ENCODE measurements around the gene ACAP1.
A peak's percentile ranks its signal among the peaks of the same experiment; 100 is the strongest.

The ACAP1 gene, protein sequence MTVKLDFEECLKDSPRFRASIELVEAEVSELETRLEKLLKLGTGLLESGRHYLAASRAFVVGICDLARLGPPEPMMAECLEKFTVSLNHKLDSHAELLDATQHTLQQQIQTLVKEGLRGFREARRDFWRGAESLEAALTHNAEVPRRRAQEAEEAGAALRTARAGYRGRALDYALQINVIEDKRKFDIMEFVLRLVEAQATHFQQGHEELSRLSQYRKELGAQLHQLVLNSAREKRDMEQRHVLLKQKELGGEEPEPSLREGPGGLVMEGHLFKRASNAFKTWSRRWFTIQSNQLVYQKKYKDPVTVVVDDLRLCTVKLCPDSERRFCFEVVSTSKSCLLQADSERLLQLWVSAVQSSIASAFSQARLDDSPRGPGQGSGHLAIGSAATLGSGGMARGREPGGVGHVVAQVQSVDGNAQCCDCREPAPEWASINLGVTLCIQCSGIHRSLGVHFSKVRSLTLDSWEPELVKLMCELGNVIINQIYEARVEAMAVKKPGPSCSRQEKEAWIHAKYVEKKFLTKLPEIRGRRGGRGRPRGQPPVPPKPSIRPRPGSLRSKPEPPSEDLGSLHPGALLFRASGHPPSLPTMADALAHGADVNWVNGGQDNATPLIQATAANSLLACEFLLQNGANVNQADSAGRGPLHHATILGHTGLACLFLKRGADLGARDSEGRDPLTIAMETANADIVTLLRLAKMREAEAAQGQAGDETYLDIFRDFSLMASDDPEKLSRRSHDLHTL

GRCh38 chr17:7336240-7337175, at the start of gene ACAP1:
ACAP1 (plus strand) TSS chr17:7336529; CDS start chr17:7336735, 206 bp downstream.
- H3K36me3 Mint-ChIP-seq = peaks cover 14 to 26% of the 10 kb centered on the region in 2 donors
- DNase-seq (peak; percentile 57), ATAC-seq (replicated peaks) (peak; percentile 94 to 96)
- H3K4me1 Mint-ChIP-seq = peaks cover 37 to 65% of the 10 kb centered on the region in 2 donors
- peak within 1 kb of the TSS; percentile 91 for H3K27ac Mint-ChIP-seq
- H3K27me3 Mint-ChIP-seq = no peaks in the 10 kb centered on the region
- H3K4me3 Mint-ChIP-seq = peak within 1 kb of the TSS; percentile 92 to 94
- H3K9me3 Mint-ChIP-seq = no peaks in the 10 kb centered on the region

DNA sequence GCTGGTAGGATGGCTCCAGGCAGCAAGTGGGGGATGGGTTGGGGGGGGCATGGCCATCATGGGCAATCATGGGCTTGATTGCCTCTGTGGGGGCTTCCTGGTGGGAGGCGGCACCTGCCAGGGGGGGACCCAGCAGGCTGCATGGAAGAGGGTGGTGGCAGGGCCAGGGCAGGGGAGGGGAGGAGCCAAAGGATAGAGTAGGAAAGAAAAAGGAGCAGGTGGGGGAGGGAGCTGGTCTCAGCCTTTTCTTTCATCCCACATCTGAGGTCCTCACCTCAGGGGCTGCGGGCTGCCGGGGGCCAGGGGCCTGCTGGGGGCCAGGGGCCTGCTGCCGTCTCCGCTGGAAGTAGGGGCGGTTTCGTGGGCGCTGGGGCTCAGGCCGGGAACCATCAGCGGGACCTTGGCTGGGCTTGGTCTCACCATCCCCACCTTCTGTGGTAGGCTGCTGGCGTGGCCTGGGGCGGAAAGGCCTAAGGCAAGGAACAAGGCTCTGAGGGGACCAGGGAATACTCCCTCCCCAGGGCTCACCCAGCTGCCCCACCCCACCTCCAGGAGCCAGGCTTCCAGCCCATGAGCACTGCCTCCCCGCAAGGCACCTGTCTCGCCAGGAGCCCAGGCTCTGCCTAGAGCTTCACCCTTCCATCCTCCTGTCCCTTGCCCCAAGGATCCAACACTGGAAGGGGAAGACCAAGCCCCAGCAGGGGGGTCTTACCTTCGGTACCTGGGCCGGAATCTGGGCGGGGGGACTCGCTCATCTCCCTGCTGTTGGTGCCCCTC, 46.9 kb upstream of the ACAP1 start:
- DNase-seq = no peak
- no peaks in the 10 kb centered on the region for H3K9me3 Mint-ChIP-seq
- peaks cover 55 to 75% of the 10 kb centered on the region in 2 donors for H3K27me3 Mint-ChIP-seq
- H3K36me3 Mint-ChIP-seq = no peaks in the 10 kb centered on the region
- H3K4me3 Mint-ChIP-seq = no peak overlapping the region
- peaks cover 0 to 3% of the 10 kb centered on the region in 2 donors for H3K4me1 Mint-ChIP-seq
- no peak overlapping the region for H3K27ac Mint-ChIP-seq
- no peak for ATAC-seq (replicated peaks)

- H3K9me3 Mint-ChIP-seq = no peaks in the 10 kb centered on the region
- no peak overlapping the region for H3K27ac Mint-ChIP-seq
- H3K36me3 Mint-ChIP-seq = no peaks in the 10 kb centered on the region
- ATAC-seq (replicated peaks) = no peak
- H3K4me1 Mint-ChIP-seq = peaks cover 5% of the 10 kb centered on the region in 2 donors
- H3K4me3 Mint-ChIP-seq = no peak overlapping the region
- H3K27me3 Mint-ChIP-seq = peaks cover 54 to 74% of the 10 kb centered on the region in 2 donors
- DNase-seq = no peak
These were observed 46.2 kb upstream of the ACAP1 start for GRCh38 chr17:7290166-7290565.

DNA sequence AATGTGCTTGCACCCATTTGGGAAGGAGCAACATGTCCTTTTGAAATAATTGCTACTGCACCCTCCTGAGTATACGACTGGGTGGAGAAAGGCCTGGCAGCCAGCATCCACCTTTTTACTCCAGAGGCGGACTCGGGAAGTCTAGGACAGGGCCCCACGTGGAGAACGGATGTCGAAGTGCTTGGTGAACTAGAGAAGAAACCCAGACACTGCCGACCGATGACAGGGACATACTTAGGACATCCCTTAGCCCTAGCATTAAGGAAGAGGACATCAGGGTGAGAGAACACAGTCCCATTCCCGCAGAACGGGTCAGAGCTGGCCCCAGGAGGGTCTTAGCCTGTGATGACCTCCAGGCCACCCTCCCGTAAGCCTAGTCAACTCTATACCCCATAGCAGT, 45.6 kb upstream of the ACAP1 start:
- Mint-ChIP-seq H3K27ac (no peak overlapping the region), H3K27me3 (peaks cover 55 to 74% of the 10 kb centered on the region in 2 donors), H3K36me3 (no peaks in the 10 kb centered on the region), H3K9me3 (no peaks in the 10 kb centered on the region), H3K4me1 (peaks cover 8 to 11% of the 10 kb centered on the region in 2 donors), H3K4me3 (no peak overlapping the region)
- DNase-seq (no peak), ATAC-seq (replicated peaks) (no peak)

DNA sequence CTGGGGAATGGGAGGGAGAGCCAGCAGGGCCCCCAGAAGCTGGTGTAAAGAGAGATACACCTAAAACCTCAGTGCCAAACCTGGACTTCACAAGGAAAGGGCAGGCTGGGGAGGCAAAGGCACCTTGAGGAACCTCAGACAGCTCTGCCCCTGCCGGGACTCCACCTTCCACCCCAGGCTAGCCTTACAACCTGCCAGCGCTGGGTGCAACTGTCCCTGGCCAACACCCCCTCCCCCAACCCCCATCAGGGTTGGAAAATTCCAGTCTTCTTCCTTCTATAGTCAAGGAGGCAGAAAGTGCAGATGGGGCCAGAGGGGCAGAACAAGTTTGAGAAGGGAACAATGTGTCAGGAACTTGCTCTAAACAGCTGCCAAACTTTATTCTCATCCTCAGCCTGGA, 44.1 kb upstream of the ACAP1 start:
- peaks cover 16 to 23% of the 10 kb centered on the region in 2 donors for H3K4me1 Mint-ChIP-seq
- ATAC-seq (replicated peaks) = no peak
- H3K27me3 Mint-ChIP-seq = peaks cover 52 to 72% of the 10 kb centered on the region in 2 donors
- no peak overlapping the region for H3K27ac Mint-ChIP-seq
- no peaks in the 10 kb centered on the region for H3K9me3 Mint-ChIP-seq
- H3K4me3 Mint-ChIP-seq = no peak overlapping the region
- no peaks in the 10 kb centered on the region for H3K36me3 Mint-ChIP-seq
- DNase-seq = no peak

- peaks cover 52 to 70% of the 10 kb centered on the region in 2 donors for H3K27me3 Mint-ChIP-seq
- H3K4me1 Mint-ChIP-seq = peaks cover 16 to 23% of the 10 kb centered on the region in 2 donors
- no peak overlapping the region for H3K4me3 Mint-ChIP-seq
- DNase-seq = no peak
- no peaks in the 10 kb centered on the region for H3K36me3 Mint-ChIP-seq
- no peak overlapping the region for H3K27ac Mint-ChIP-seq
- no peak for ATAC-seq (replicated peaks)
- H3K9me3 Mint-ChIP-seq = no peaks in the 10 kb centered on the region
These were observed 43.6 kb upstream of the ACAP1 start for GRCh38 chr17:7292729-7293128.

DNA sequence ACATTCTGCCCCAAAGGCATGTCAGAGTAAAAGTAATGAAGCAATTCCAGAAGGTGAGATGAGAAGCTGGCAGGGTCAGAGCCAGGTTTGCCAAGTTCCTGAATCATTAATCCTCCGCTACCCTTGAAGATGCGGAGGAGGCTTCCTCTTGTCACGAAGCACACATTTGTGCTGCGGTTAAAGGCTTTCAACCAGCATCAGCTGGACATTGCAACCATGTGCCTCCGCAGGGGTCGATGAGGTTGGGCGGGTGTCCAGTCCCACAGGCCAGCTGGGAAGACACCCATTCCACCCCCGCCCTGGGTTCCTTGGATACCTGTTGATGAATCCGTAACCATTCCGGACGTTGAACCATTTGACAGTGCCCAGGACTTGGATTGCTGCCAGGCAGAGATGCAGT, 43.2 kb upstream of the ACAP1 start:
- DNase-seq (no peak), ATAC-seq (replicated peaks) (no peak)
- no peak overlapping the region for H3K4me3 Mint-ChIP-seq
- no peak overlapping the region for H3K27ac Mint-ChIP-seq
- peaks cover 48 to 66% of the 10 kb centered on the region in 2 donors for H3K27me3 Mint-ChIP-seq
- H3K36me3 Mint-ChIP-seq = no peaks in the 10 kb centered on the region
- H3K9me3 Mint-ChIP-seq = no peaks in the 10 kb centered on the region
- peaks cover 16 to 23% of the 10 kb centered on the region in 2 donors for H3K4me1 Mint-ChIP-seq

DNA sequence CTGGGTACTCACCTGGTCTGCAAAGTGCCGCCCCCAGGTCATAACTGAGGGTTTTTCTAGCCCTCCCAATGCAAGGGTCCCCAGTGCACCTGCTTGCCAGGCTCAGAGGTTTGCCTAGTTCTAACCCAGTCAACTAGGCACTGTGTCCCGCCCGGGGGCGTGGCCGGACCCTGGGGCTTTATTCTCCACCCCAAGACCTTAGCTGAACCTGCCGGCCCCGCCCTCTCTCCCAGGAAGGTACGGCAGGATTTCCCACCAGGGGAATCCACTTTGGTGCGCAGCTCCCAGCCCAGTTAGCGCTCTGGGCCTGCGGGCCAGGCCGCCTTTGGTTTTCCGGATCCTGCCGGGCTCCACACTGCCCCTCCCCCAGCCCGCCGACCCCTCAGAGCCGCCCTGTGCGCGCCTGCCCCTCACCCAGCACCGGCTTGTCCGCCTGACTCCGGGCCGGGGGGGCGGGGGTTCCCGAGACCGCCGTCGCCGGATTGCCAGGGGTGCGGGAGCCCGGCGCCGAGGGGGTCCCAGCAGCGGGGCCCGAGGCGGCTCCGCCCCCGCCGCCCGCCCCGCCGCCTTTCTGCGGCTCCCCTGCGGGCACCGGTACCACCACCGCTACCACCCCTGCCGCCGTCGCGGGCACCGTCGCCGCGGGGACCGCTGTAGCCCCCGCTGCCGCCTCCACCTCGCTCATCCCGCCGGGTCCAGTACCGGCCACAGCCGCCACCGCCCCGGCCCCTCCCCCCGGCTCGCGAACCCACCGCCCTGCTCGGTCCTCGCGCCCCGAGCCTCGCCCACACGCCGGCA, 42.3 kb upstream of the ACAP1 start:
- Mint-ChIP-seq H3K4me3 (peak overlapping the region in 1 of 2 donors; percentile 79), H3K9me3 (no peaks in the 10 kb centered on the region), H3K36me3 (no peaks in the 10 kb centered on the region), H3K27ac (no peak overlapping the region), H3K4me1 (peaks cover 16 to 23% of the 10 kb centered on the region in 2 donors), H3K27me3 (peaks cover 43 to 61% of the 10 kb centered on the region in 2 donors)
- ATAC-seq (replicated peaks) = no peak
- DNase-seq = no peak

DNA sequence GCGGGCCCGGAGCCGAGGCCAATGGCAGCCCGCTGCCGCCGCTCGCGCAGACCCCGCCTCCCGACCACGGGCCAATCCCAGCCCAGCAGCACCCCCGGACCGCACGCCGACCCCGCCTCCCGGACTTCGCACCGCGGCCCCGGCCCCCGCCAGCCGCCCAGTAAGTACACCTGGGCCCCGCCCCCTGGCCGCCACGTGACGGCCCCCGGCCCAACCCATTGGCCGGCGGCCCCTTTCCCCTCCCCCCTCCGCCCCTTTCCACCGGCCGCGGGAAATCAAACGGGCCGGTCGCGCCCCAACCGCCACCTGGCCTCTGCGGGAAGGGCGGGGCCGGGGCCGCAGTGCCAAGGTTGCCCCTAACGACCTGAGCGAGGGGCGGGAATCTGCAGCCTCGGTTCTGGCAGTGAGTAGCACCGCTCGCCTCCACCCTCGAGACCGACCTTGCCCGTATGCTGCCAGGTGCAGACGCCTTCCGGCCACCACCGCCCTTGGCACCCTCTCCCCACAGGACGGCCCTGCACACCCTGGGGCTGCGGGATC, 41.6 kb upstream of the ACAP1 start, which contains the start of gene YBX2:
Gene YBX2, minus strand, starts transcription at position 26 of the 540 bp plus-strand sequence. CDS start 139 bp downstream, outside the sequence.
- DNase-seq (no peak), ATAC-seq (replicated peaks) (peak; percentile 60 to 67)
- H3K27me3 Mint-ChIP-seq = peaks cover 43 to 61% of the 10 kb centered on the region in 2 donors
- H3K36me3 Mint-ChIP-seq = no peaks in the 10 kb centered on the region
- peak within 1 kb of the TSS; percentile 76 to 79 for H3K4me3 Mint-ChIP-seq
- no peaks in the 10 kb centered on the region for H3K9me3 Mint-ChIP-seq
- peak within 1 kb of the TSS; percentile 73 for H3K27ac Mint-ChIP-seq
- H3K4me1 Mint-ChIP-seq = peaks cover 16 to 23% of the 10 kb centered on the region in 2 donors

- H3K4me1 Mint-ChIP-seq = peaks cover 16 to 23% of the 10 kb centered on the region in 2 donors
- H3K27ac Mint-ChIP-seq = peak overlapping the region; percentile 73
- no peaks in the 10 kb centered on the region for H3K36me3 Mint-ChIP-seq
- peak overlapping the region; percentile 76 to 79 for H3K4me3 Mint-ChIP-seq
- ATAC-seq (replicated peaks) (peak in 1 of 2 donors; percentile 41), DNase-seq (no peak)
- no peaks in the 10 kb centered on the region for H3K9me3 Mint-ChIP-seq
- peaks cover 43 to 62% of the 10 kb centered on the region in 2 donors for H3K27me3 Mint-ChIP-seq
These were observed 40.8 kb upstream of the ACAP1 start for GRCh38 chr17:7295230-7296180.

DNA sequence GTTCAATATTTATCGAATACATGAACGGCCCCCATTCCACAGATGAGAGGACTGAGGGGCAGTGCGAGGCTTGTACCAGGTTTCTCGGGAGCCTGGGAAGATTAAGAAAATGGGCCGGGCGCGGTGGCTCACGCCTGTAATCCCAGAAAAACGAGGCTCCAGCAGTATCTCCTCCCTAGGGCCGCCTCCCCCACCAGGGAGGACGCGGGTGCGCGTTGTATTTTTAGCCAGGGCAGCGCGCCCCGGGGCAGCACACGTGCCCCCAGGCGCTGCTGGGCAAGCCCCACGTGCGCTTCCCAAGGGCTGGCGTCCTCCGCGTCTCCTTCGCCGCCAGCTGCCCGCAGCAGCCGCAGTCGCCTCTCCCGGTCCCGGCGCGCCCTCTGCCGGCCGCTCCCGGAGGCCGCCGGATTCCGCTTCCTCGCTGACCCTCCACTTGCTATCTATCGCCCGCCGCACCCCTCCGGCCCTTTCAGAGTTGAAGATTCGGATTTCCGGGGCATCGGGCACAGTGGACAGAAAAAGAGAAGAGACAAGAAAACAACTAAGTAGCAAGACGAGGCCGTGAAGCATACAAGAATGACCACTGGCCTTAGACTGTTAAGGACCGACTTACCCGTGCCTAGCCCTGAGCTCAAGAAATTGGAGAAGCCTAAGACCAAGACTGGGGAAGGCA, 40.0 kb upstream of the ACAP1 start:
- ATAC-seq (replicated peaks) (peak; percentile 64 to 69), DNase-seq (peak; percentile 67)
- H3K9me3 Mint-ChIP-seq = no peaks in the 10 kb centered on the region
- peak overlapping the region; percentile 52 to 61 for H3K4me3 Mint-ChIP-seq
- H3K36me3 Mint-ChIP-seq = no peaks in the 10 kb centered on the region
- peaks cover 16 to 23% of the 10 kb centered on the region in 2 donors for H3K4me1 Mint-ChIP-seq
- H3K27me3 Mint-ChIP-seq = peaks cover 39 to 56% of the 10 kb centered on the region in 2 donors
- peak overlapping the region; percentile 42 for H3K27ac Mint-ChIP-seq
